ENCODE data around the gene INO80. TPM values are rescaled to one million over a fixed set of nuclear protein-coding genes. Genes with fewer than 3 reads are reported as not detected.

Gene INO80
- total RNA-seq, 1 donor from 2014 or later = 20.9 TPM

DNA sequence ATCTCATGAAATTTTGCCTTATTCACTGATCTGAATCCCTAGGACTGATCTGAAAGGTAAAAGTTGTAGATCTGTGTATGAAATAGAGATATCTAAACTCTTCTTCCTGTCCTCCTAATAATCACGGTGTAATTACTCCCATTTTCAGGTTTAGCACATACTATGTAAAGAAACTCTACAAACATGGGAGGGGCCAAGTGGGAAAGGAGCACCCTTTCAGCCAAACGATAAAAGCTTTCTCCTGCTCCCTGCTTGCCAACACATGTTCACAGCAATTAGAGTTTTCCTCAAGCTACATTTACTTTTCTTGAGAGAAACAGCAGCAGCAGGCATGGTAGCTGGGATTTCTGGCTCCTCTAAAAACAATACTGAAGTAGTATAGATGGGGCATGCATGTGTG, 91.2 kb downstream of the INO80 start:
- H3K27ac Mint-ChIP-seq (ENCODE audit: unreplicated experiment) = peak overlapping the region; percentile 90

DNA sequence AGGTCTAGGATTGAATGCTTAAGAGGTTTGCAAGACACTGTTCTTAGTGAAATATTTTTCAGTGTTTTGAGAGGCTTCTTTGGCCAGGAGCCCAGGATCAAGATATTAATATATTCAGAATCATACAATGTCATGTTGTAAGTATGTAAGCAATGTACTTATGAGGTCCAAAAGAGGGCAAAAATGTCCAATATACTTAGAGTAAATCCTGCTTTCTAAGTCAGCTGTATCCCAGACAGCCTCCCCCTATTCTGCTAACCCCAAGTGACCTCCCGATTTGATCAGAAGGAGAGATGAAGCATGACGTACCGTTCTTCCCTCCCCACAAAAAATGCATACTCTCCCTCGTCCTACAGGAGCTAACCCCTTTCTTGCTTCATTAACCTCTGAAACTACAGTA, 91.9 kb downstream of the INO80 start:
- peak overlapping the region; percentile 6 for H3K4me3 Mint-ChIP-seq (ENCODE audit: unreplicated experiment)
- peak overlapping the region; percentile 90 for H3K27ac Mint-ChIP-seq (ENCODE audit: unreplicated experiment)
- no peak for DNase-seq (ENCODE audit: extremely low spot score, unreplicated experiment)
- no peaks in the 10 kb centered on the region for H3K9me3 Mint-ChIP-seq (ENCODE audit: unreplicated experiment)
- TF ChIP-seq, protein P1, sequence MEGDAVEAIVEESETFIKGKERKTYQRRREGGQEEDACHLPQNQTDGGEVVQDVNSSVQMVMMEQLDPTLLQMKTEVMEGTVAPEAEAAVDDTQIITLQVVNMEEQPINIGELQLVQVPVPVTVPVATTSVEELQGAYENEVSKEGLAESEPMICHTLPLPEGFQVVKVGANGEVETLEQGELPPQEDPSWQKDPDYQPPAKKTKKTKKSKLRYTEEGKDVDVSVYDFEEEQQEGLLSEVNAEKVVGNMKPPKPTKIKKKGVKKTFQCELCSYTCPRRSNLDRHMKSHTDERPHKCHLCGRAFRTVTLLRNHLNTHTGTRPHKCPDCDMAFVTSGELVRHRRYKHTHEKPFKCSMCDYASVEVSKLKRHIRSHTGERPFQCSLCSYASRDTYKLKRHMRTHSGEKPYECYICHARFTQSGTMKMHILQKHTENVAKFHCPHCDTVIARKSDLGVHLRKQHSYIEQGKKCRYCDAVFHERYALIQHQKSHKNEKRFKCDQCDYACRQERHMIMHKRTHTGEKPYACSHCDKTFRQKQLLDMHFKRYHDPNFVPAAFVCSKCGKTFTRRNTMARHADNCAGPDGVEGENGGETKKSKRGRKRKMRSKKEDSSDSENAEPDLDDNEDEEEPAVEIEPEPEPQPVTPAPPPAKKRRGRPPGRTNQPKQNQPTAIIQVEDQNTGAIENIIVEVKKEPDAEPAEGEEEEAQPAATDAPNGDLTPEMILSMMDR (IDR thresholded peaks at IDR 0.05) = no peak
- peaks cover 33% of the 10 kb centered on the region for H3K4me1 Mint-ChIP-seq (ENCODE audit: unreplicated experiment)
- no peaks in the 10 kb centered on the region for H3K27me3 Mint-ChIP-seq (ENCODE audit: unreplicated experiment)
- peaks cover 21% of the 10 kb centered on the region for H3K36me3 Mint-ChIP-seq (ENCODE audit: unreplicated experiment)

More for the DNA sequence above, 91.2 kb downstream of the INO80 start:
- TF ChIP-seq, protein P1 (IDR thresholded peaks at IDR 0.05) = no peak
- no peak for DNase-seq (ENCODE audit: extremely low spot score, unreplicated experiment)
- no peak overlapping the region for H3K4me3 Mint-ChIP-seq (ENCODE audit: unreplicated experiment)
- peaks cover 33% of the 10 kb centered on the region for H3K4me1 Mint-ChIP-seq (ENCODE audit: unreplicated experiment)
- no peaks in the 10 kb centered on the region for H3K27me3 Mint-ChIP-seq (ENCODE audit: unreplicated experiment)
- H3K9me3 Mint-ChIP-seq (ENCODE audit: unreplicated experiment) = no peaks in the 10 kb centered on the region
- peaks cover 21% of the 10 kb centered on the region for H3K36me3 Mint-ChIP-seq (ENCODE audit: unreplicated experiment)

GRCh38 chr15:41022487-41023090, 93.5 kb downstream of the INO80 start:
- peaks cover 33% of the 10 kb centered on the region for H3K4me1 Mint-ChIP-seq (ENCODE audit: unreplicated experiment)
- H3K27me3 Mint-ChIP-seq (ENCODE audit: unreplicated experiment) = no peaks in the 10 kb centered on the region
- peaks cover 31% of the 10 kb centered on the region for H3K36me3 Mint-ChIP-seq (ENCODE audit: unreplicated experiment)
- no peak for DNase-seq (ENCODE audit: extremely low spot score, unreplicated experiment)
- H3K4me3 Mint-ChIP-seq (ENCODE audit: unreplicated experiment) = no peak overlapping the region
- H3K9me3 Mint-ChIP-seq (ENCODE audit: unreplicated experiment) = no peaks in the 10 kb centered on the region
- peak overlapping the region; percentile 67 for H3K27ac Mint-ChIP-seq (ENCODE audit: unreplicated experiment)
- TF ChIP-seq, protein P1 (IDR thresholded peaks at IDR 0.05) = peak; percentile 87

DNA sequence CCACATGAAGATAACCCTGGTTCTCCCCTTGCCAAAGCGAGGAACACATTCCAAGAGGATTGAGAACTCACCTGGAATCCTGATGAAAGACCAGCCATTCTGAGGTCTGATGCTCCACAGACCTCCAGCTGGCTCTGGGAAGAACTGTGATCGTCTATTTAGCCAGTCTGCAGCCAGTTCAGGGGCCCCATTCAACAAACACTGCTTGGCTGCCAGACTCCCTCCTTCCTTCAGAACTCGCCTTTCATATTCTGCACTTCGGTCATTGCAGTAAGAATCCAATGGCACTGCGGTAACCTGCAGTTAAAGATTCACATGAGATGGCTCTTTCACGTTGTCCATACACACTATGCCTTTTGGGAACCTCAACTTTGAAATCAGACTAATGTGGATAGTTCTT, 95.3 kb downstream of the INO80 start:
- no peak overlapping the region for H3K4me3 Mint-ChIP-seq (ENCODE audit: unreplicated experiment)
- no peak overlapping the region for H3K27ac Mint-ChIP-seq (ENCODE audit: unreplicated experiment)
- H3K27me3 Mint-ChIP-seq (ENCODE audit: unreplicated experiment) = no peaks in the 10 kb centered on the region
- no peak for DNase-seq (ENCODE audit: extremely low spot score, unreplicated experiment)
- H3K9me3 Mint-ChIP-seq (ENCODE audit: unreplicated experiment) = no peaks in the 10 kb centered on the region
- H3K4me1 Mint-ChIP-seq (ENCODE audit: unreplicated experiment) = peaks cover 31% of the 10 kb centered on the region
- TF ChIP-seq, protein P1 (IDR thresholded peaks at IDR 0.05) = no peak
- H3K36me3 Mint-ChIP-seq (ENCODE audit: unreplicated experiment) = peaks cover 25% of the 10 kb centered on the region

GRCh38 chr15:41020311-41020710, 95.8 kb downstream of the INO80 start:
- Mint-ChIP-seq H3K27me3 (ENCODE audit: unreplicated experiment) (no peaks in the 10 kb centered on the region), H3K4me1 (ENCODE audit: unreplicated experiment) (peaks cover 26% of the 10 kb centered on the region), H3K36me3 (ENCODE audit: unreplicated experiment) (peaks cover 23% of the 10 kb centered on the region), H3K27ac (ENCODE audit: unreplicated experiment) (no peak overlapping the region), H3K4me3 (ENCODE audit: unreplicated experiment) (no peak overlapping the region), H3K9me3 (ENCODE audit: unreplicated experiment) (no peaks in the 10 kb centered on the region)
- DNase-seq (ENCODE audit: extremely low spot score, unreplicated experiment) = no peak
- TF ChIP-seq, protein P1 (IDR thresholded peaks at IDR 0.05) = no peak

Measured in osteocyte (in vitro differentiated cells).